HG03095 (cell line): ENCODE data around the gene PTCHD4.

Experiments used
- ATAC-seq: cut with Tn5 transposase; IDR thresholded peaks from one replicate; pipeline ENCODE4 v1.9.1; 2021; ENCODE audit warnings: moderate library complexity; ENCODE audit not compliant: unreplicated experiment

The PTCHD4 gene

GRCh38 chr6:48100588-48100895 lies 10.5 kb downstream of the PTCHD4 start:
- no peak for ATAC-seq

- no peak for ATAC-seq
Observed at GRCh38 chr6:48099713-48100587, 11.0 kb downstream of the PTCHD4 start.

- ATAC-seq, result no peak
Observed at GRCh38 chr6:48098923-48099322, 12.1 kb downstream of the PTCHD4 start.

- no peak for ATAC-seq
Observed at GRCh38 chr6:48092550-48093217, 18.3 kb downstream of the PTCHD4 start.

- no peak for ATAC-seq
Observed at GRCh38 chr6:48090546-48090945, 20.5 kb downstream of the PTCHD4 start.

- no peak for ATAC-seq
Observed at GRCh38 chr6:48087448-48087847, 23.5 kb downstream of the PTCHD4 start.

- ATAC-seq, result no peak
Observed at GRCh38 chr6:48086187-48086586, 24.8 kb downstream of the PTCHD4 start.

GRCh38 chr6:48085131-48085741 lies 25.8 kb downstream of the PTCHD4 start:
- ATAC-seq, result no peak

- no peak for ATAC-seq
Observed at GRCh38 chr6:48084201-48084600, 26.8 kb downstream of the PTCHD4 start.

GRCh38 chr6:48080227-48081009 lies 30.6 kb downstream of the PTCHD4 start:
- no peak for ATAC-seq

- no peak for ATAC-seq
Observed at GRCh38 chr6:48078120-48078519, 32.9 kb downstream of the PTCHD4 start.

- no peak for ATAC-seq
Observed at GRCh38 chr6:48075181-48075580, 35.8 kb downstream of the PTCHD4 start.

- no peak for ATAC-seq
Observed at GRCh38 chr6:48073976-48074767, 36.8 kb downstream of the PTCHD4 start.

GRCh38 chr6:48071833-48072232 lies 39.2 kb downstream of the PTCHD4 start:
- ATAC-seq, result no peak

GRCh38 chr6:48069280-48069679 lies 41.7 kb downstream of the PTCHD4 start:
- ATAC-seq, result no peak

- no peak for ATAC-seq
Observed at GRCh38 chr6:48068278-48069251, 42.4 kb downstream of the PTCHD4 start.

- ATAC-seq, result no peak
Observed at GRCh38 chr6:48067886-48068277, 43.1 kb downstream of the PTCHD4 start.

GRCh38 chr6:48067148-48067712 lies 43.8 kb downstream of the PTCHD4 start:
- no peak for ATAC-seq
